Measurements from ENCODE around the gene TAF11L14.

The TAF11L14 gene

DNA sequence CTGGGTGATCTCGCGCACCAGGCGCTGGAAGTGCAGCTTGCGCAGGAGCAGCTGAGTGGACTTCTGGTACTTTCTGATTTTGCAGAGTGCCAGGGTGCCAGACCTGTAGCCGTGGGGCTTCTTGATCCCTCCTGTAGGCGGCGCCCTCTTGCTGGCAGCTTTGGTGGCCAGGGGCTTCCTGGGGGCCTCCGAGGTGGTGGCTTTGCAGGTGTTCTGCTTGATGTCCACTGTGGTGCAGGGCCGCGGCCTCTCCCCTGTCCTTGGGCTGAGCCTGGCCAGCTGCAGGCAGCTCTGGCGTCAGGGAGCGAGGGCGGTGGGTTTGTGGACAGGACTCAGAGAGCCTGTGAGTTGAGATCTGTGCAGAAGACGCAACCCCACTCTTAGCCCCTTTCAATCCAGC lies 36.1 kb downstream of the TAF11L14 start:
- Histone ChIP-seq H3K4me1 (ENCODE audit: control insufficient read depth in 5 of 5, insufficient read depth in 5 of 5, low read length in 5 of 5) (no peaks in the 10 kb centered on the region), H3K27me3 (ENCODE audit: control insufficient read depth in 5 of 5, insufficient read depth in 4 of 5, low read length in 5 of 5) (no peaks in the 10 kb centered on the region), H3K4me3 (ENCODE audit: low read depth in 1 of 5, low read length in 5 of 5) (no peak overlapping the region)

DNA sequence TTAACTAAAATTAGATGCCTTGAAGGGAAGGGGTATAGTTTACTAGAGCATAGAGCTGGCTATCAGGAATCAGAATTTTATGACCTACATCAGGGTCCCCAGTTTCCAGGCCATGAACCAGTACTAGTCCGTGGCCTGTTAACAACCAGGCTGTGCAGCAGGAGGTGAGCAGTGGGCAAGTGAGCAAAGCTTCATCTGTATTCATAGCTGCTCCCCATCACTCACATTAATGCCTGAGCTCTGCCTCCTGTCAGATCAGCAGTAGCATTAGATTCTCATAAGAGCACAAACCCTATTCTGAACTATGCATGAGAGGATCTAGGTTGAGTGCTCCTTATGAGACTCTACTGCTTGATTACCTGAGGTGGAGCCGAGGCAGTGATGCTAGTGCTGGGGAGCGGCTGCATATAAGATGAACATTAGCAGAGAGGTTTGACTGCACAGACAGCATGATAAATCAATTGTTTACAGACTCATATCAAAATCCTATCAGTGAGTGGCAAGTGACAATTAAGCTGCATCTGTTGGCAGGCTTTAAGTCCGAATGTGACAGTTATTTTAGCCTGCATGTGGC lies 44.6 kb downstream of the TAF11L14 start:
- H3K27me3 ChIP-seq (ENCODE audit: control insufficient read depth in 5 of 5, insufficient read depth in 4 of 5, low read length in 5 of 5): no peaks in the 10 kb centered on the region
- no peak overlapping the region for H3K27ac ChIP-seq (ENCODE audit: low read depth, low read length)
- H3K4me1 ChIP-seq (ENCODE audit: control insufficient read depth in 5 of 5, insufficient read depth in 5 of 5, low read length in 5 of 5): no peaks in the 10 kb centered on the region
- H3K9me3 ChIP-seq (ENCODE audit: control insufficient read depth in 5 of 5, low read length in 5 of 5): peaks cover 0 to 2% (median 0%) of the 10 kb centered on the region in 5 donors
- no peak overlapping the region for H3K9ac ChIP-seq (ENCODE audit: low read length in 5 of 5)
- H3K36me3 ChIP-seq (ENCODE audit: control insufficient read depth in 5 of 5, insufficient read depth in 5 of 5, low read length in 5 of 5): no peaks in the 10 kb centered on the region
- no peak overlapping the region for H3K4me3 ChIP-seq (ENCODE audit: low read depth in 1 of 5, low read length in 5 of 5)

More for the DNA sequence above, 36.1 kb downstream of the TAF11L14 start:
- Histone ChIP-seq H3K9ac (ENCODE audit: low read length in 5 of 5) (no peak overlapping the region), H3K36me3 (ENCODE audit: control insufficient read depth in 5 of 5, insufficient read depth in 5 of 5, low read length in 5 of 5) (no peaks in the 10 kb centered on the region), H3K27ac (ENCODE audit: low read depth, low read length) (no peak overlapping the region), H3K9me3 (ENCODE audit: control insufficient read depth in 5 of 5, low read length in 5 of 5) (peaks cover 0 to 13% (median 4%) of the 10 kb centered on the region in 5 donors)

DNA sequence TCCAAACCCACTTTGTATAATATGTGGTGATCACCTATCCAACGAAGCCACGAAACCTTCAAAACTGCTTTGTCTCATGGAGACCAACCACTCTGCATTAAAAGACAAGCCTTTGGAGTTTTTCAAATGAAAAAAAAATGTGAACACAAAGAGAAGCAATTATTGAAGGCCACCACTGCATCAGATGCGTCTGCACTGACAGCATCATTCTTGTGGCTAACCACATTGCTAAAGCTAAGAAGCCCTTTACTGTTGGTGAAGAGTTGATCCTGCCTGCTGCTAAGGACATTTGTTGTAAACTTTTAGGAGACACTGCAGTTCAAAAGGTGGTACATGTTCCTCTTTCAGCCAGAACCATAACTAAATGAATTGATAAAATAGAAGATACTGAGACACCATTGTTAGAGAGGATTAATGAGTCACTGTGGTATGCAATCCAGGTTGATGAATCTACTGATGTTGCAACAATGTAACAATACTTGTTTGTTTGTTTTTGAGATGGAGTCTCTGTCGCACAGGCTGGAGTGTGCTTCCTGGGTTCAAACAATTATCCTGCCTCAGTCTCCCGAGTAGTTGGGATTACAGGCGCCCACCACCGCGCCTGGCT lies 45.4 kb downstream of the TAF11L14 start:
- Histone ChIP-seq H3K36me3 (ENCODE audit: control insufficient read depth in 5 of 5, insufficient read depth in 5 of 5, low read length in 5 of 5) (no peaks in the 10 kb centered on the region), H3K27me3 (ENCODE audit: control insufficient read depth in 5 of 5, insufficient read depth in 4 of 5, low read length in 5 of 5) (no peaks in the 10 kb centered on the region), H3K27ac (ENCODE audit: low read depth, low read length) (no peak overlapping the region), H3K9me3 (ENCODE audit: control insufficient read depth in 5 of 5, low read length in 5 of 5) (no peaks in the 10 kb centered on the region), H3K9ac (ENCODE audit: low read length in 5 of 5) (no peak overlapping the region), H3K4me1 (ENCODE audit: control insufficient read depth in 5 of 5, insufficient read depth in 5 of 5, low read length in 5 of 5) (no peaks in the 10 kb centered on the region), H3K4me3 (ENCODE audit: low read depth in 1 of 5, low read length in 5 of 5) (no peak overlapping the region)

DNA sequence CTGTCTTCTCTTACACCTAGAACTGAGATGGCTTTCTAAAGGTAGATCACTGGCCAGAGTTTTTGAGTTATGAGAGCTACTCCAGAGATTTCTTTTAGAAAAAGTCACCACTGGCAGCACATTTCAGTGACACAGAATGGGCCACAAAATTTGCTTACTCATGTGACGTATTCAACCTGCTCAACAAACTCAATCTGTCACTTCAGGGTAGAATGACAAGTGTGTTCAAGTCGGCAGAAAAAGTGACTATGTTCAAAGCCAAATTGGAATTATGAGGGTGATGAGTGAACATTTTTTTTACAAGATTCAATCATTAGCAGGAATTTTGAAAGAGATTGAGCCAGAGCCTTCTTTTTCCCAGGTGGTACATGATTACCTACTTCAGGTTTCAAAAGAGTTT lies 46.5 kb downstream of the TAF11L14 start:
- Histone ChIP-seq H3K27me3 (ENCODE audit: control insufficient read depth in 5 of 5, insufficient read depth in 4 of 5, low read length in 5 of 5) (no peaks in the 10 kb centered on the region), H3K36me3 (ENCODE audit: control insufficient read depth in 5 of 5, insufficient read depth in 5 of 5, low read length in 5 of 5) (no peaks in the 10 kb centered on the region), H3K9me3 (ENCODE audit: control insufficient read depth in 5 of 5, low read length in 5 of 5) (no peaks in the 10 kb centered on the region), H3K4me1 (ENCODE audit: control insufficient read depth in 5 of 5, insufficient read depth in 5 of 5, low read length in 5 of 5) (no peaks in the 10 kb centered on the region), H3K4me3 (ENCODE audit: low read depth in 1 of 5, low read length in 5 of 5) (no peak overlapping the region), H3K9ac (ENCODE audit: low read length in 5 of 5) (no peak overlapping the region), H3K27ac (ENCODE audit: low read depth, low read length) (no peak overlapping the region)

Measured in subcutaneous abdominal adipose tissue (tissue), 5 donors.